Islet of Langerhans (tissue), 1 donor: ENCODE data around the gene AP1S3.
"Not testable (repeated sequence)": the region's sequence is repeated elsewhere in the genome, so short reads cannot be mapped to it uniquely, and the experiment has no call there.

Source experiments
- FAIRE-seq: peaks from one replicate; lab custom pipeline; 2011; peaks lifted over from hg19 to GRCh38; lab: Jason Lieb, UNC

Gene AP1S3

GRCh38 chr2:223852281-223852795 is 15.0 kb upstream of the AP1S3 start:
- FAIRE-seq = no peak

DNA sequence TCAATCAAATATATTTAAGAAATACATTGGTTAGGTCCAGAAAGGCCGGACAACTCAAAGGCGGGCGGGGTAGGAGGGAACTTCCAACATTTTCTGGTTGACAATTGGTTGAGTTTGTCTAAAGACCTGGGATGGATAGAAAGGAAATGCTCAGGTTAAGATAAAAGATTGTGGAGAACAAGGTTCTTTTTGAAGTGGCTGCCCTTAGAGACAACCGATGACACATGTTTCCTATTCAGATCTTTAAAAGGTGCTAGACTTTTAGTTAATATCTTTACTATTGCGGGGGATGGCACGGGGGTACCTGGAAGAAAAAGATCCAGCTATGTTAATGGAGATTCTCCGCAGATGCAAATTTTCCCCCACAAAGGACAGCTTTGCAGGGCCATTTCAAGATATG is 10.0 kb upstream of the AP1S3 start:
- no peak for FAIRE-seq

- no peak for FAIRE-seq
Observed at GRCh38 chr2:223846515-223846914, 9.1 kb upstream of the AP1S3 start.

DNA sequence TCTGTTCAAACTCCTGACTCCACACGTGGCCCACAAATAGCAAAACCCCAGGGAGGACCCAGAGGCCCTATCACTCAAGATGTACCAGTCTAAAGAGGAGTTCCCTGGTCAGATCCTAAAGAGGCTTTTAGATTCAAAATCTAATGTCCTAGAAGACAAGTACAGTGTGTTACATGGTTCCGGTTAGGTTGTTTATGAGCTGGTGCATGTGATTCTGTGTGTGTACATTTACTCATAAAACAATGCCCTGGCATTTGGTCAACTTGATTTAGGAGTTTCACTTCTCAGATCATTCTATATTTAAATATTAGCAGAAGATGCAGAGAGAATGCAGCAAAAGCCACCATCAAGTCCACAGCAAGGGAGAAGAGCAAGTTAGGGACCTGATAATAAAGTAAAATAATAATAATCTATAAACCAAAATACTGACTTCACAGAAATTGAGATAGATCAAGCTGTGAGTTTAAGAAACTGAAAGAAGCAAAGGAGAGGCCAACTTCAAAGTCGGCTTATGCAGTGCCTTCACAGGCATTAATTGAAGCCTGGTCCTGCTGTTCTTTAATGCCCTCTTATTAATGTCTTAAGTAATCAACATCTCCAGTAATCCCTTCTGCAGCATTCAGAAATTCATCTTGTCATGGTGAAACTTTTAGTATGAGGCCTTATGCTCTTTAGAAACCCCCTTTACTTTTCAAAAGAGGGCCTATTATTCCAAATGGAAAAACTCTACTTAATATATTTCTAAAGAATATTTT is 4.2 kb upstream of the AP1S3 start:
- FAIRE-seq = no peak

DNA sequence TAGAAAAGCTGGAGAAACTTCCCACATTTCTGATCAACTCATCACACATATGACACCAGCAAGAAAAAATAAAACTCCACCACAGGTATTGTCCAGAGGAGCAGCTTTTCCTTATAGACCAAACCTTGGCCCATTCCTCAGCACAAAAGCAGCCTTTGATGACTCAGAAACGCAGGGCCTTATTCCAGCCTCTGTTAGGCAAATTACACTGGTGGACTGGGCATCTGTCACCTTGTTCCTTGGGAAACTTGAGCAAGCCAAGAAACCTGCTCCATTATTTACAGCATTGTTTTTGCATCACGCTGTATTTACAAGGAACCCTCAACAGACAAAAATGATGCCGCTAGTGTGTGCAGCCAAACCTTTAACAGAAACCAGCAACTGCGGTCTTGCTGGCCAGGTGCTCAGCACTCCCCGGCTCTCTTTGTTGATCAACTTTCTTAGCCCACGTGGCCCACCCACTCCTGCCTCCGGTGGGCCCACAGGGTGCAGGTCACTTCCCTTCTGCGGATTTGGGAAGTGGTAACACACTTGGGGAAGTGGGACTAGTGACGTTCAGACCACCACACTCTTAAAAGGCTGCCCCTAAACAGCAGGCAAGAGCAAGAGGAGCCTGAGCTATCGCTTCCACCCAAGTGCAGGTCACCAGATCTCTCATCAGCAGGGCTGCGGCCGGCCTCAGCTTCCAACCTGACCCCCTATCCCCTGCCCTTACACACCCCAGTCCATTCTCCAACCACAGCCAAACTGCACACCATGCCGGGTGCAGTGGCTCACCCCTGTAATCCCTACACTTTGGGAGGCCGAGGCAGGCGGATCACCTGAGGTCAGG is 1.5 kb downstream of the AP1S3 start:
- no peak for FAIRE-seq

- FAIRE-seq = no peak
Observed at GRCh38 chr2:223834431-223834830, 3.0 kb downstream of the AP1S3 start.

DNA sequence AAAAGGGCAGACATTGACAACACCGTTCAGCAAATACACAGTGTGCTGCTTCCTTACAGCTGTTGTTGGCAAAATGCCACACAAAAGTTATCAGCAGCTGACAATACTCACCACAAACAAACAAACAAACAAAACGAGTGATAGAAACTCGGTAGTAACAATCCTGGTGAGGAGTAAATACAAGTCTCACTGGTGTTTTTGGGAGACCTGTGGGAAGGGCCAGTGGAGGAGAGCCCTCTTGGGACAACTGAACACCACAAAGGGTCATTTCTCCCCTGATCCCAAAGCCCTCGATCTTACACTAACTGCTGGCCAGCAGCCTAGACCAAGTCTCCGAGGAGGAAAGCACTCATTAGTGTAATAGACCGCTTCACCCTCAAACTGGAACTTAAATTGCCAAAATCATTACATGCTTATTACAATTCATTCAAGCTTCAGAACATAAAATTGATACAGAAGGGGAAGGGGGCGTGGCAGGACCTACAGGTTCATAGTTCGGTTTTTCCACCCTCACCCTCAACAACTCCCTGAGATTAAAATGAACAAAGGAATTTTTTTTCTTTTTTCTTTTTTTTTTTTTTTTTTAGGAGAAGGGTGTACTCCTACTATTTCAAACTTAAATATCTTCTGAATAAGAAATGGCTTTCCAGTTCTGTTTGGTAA is 5.0 kb downstream of the AP1S3 start:
- FAIRE-seq = no peak

GRCh38 chr2:223829128-223829527 is 8.3 kb downstream of the AP1S3 start:
- FAIRE-seq = no peak

DNA sequence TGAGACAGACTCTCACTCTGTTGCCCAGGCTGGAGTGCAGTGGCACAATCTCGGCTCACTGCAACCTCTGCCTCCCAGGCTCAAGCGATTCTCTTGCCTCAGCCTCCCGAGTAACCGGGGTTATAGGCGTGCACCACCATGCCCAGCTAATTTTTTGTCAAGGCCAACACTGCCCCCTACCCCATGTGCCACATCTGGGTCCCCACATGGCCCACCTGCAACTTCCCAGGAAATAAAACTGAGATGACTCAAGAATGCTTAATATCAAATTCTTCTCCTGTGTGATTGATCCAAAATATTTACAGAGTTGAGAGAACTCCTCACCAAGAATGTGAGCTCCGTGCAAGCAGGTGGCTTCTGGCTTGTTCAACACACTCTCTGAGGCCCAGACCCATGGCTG is 9.1 kb downstream of the AP1S3 start:
- FAIRE-seq = no peak

DNA sequence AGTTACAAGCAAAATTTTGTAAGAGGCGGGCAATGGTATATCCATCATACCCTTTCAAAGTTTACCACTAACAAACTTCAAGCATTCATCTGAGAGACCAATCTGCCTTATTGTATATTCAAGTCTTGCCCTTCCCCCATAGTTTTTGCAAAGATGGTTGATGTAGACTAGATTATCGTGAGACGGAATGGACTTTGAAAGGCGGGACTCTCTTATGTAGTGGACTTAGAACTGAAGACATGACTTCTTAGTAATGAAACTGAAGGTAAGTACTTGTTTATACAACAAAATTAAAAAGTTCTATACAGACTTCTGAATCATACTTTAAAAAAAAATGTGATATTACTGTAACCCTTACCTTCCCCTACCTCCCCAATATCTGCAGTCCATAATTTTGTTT is 10.4 kb downstream of the AP1S3 start:
- no peak for FAIRE-seq

- no peak for FAIRE-seq
Observed at GRCh38 chr2:223824301-223824700, 13.1 kb downstream of the AP1S3 start.

- FAIRE-seq = no peak
Observed at GRCh38 chr2:223822818-223823217, 14.6 kb downstream of the AP1S3 start.

DNA sequence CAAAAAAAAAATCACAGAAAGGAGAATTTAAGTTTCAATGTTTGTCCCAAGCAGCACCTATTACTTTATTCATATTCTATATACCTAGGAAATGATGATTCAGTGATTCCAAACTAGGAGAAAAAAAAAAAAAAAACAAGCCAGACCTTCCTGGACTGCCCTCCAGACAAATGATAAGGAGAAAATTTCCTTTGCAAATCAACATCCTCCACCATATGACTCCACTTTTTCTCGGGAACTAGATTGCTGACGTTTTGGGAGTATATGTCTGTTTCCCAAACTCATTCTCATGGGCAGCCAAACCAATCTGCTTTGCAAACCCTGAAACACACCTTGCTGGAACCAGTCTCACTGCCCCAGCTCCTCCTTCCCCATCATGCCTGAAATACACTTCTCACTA is 16.8 kb downstream of the AP1S3 start:
- FAIRE-seq = no peak

DNA sequence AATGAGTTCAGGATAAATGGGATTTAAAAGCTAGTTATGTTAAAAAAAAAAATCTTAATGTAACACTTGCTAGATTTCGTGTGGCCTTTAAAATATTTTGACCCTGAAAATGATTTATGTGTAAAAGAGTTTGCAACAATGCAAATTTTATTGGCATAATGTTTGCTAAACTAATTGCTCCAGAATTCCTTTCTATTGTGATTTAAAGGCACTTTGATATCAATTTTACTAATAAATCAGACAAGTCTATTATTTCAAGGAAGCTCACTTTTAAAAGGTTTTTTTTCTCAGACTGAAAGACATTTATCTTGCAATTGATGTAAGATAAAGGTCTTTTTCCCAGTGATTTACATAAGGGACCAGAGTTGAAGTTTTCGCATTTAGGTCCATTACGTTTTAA is 17.5 kb downstream of the AP1S3 start:
- FAIRE-seq = no peak

DNA sequence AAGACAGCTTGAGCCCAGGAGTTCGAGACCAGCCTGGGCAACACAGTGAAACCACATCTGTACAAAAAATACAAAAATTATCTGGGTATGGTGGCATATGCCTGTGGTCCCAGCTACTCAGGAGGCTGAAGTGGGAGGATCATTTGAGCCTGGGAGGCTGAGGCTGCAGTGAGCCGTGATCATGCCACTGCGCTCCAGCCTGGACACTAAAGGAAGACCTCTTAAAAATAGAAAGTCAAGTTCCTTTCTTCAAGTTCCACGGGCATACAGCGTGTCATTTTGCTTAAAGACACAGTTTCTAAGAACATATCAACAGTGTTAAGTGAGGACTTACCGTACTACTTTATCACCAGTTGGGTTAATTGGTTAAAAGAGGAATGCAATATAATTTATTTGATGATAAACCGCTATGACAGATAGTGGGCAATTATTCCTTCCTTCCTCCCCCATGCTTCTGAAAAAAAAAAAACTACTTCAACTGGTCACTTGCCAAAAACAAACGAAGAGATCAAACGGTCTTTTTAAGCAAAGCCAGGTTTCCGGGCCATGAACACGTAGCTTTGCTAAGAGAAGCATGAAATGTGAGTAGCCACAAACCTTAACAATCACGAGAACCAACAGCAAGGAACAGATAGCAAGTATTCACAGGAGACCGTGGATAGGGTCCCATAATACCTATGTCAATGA is 21.4 kb downstream of the AP1S3 start:
- FAIRE-seq = peak; percentile 24

DNA sequence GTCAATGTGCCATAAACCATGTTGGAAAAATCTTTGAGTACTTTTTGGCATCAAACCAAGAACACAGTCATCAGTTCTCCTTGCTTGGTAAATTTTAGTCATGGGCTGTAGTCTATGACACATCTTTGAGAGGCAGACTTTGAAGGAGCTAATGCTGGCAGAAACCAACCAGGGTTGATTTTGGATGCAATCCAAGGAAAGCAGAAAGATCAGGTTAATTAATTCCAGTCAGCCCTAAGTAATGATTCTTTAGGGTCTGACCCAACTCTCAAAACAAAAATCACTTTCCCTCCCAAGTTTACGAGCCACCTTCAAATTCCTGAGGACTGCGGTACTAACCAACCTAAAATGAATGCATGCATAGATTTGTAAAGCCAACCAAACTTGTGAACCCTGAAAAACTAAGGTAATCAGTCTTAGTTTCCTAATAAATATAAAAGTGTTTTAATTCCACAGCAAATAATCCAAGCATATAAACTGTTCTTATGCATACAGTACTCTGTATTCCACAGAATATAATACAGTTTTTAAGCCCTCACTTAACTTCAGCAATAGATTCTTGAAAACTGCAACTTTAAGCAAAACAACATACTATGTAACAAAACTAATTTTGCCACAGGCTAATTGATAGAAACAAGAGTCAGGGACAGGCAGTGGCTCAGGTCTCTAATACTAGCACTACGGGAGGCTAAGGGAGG is 22.0 kb downstream of the AP1S3 start:
- FAIRE-seq = peak; percentile 97

DNA sequence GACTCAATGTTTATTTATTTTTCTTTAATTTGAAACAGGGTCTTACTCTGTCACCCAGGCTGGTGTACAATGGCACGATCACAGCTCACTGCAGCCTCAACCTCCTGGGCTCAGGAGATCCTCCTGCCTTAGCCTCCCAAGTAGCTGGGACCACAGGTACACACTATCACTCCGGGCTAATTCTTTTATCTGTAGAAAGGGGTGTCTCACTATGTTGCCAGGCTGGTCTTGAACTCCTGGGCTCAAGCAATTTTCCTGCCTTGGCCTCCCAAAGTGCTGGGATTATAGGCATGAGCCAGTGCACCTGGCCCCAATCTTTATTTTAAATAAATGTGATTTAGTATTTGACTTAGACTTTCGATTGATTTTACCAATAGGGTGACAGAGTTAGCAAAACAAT is 22.6 kb downstream of the AP1S3 start:
- not testable (repeated sequence) for FAIRE-seq

DNA sequence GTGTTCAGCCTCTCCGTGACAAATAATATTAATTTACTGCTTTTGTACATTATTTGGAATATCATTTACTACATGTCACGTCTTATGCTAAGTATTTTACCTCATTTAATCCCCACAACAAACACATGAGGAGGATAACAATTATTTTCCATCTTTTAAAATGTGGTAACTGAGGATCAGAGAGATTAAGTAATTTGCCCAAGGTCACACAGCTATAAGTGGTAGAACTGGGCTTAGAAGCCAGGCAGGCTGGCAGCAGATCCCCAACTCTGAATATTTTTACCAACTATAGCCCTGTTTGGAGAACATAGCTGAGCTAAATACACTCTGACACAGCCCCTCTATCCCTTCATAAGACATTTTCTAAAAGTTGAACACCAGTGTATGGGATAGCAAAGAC is 24.1 kb downstream of the AP1S3 start:
- no peak for FAIRE-seq

GRCh38 chr2:223811757-223812156 is 25.6 kb downstream of the AP1S3 start:
- FAIRE-seq = no peak

DNA sequence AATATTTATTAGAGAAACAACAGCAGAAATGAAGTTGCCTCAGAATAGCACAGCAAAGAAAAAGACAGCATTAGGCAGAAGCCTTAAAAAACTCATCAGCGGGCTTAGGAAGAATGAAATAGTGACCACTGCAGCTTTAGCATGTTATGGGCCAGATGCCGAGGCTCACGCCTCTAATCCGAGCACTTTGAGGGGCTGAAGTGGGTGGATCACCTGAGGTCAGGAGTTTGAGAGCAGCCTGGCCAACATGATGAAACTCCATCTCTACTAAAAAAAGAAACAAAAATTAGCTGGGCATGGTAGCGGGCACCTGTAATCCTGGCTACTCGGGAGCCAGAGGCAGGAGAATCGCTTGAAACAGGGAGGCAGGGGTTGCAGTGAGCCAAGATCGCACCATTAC is 32.4 kb downstream of the AP1S3 start:
- no peak for FAIRE-seq

GRCh38 chr2:223801736-223802135 is 35.6 kb downstream of the AP1S3 start:
- FAIRE-seq = no peak

- FAIRE-seq = no peak
Observed at GRCh38 chr2:223800908-223801307, 36.5 kb downstream of the AP1S3 start.
